ENCODE data around the gene ZBTB40.

DNA sequence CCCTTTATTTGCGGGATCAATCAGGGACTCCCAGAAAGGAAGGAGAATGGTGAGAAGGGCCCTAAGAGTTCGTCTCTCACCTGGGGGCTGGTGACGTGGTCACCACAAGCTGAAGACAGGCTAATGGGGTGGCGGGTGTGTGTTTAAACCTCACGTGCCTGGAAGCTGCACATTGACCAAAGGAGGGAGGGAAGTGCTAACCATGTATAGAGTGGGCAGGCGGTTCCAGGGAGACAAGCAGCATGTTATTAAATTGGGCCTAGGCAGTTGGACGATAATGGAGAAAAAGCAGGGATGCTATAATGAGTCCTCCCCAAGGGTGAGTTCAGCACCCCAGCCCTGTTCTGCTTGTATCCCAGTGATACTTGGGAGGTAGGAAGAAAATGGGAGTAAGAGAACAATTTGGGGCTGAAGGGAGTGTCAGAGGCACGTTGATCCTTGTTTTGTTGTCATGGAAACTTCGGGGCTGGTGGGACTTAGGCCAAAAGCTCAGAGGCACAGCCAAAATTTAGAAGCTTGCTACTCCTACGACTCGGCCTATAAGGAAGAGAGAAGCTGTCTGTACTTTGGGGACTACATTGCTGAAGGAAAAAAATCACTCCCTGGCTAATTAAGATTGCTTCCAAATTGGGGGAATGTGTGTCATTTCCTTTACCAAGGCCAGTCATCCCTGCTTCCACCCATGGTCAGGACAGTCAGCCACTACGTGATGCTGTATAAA lies 78.4 kb downstream of the ZBTB40 start:
- TF ChIP-seq, protein P1, sequence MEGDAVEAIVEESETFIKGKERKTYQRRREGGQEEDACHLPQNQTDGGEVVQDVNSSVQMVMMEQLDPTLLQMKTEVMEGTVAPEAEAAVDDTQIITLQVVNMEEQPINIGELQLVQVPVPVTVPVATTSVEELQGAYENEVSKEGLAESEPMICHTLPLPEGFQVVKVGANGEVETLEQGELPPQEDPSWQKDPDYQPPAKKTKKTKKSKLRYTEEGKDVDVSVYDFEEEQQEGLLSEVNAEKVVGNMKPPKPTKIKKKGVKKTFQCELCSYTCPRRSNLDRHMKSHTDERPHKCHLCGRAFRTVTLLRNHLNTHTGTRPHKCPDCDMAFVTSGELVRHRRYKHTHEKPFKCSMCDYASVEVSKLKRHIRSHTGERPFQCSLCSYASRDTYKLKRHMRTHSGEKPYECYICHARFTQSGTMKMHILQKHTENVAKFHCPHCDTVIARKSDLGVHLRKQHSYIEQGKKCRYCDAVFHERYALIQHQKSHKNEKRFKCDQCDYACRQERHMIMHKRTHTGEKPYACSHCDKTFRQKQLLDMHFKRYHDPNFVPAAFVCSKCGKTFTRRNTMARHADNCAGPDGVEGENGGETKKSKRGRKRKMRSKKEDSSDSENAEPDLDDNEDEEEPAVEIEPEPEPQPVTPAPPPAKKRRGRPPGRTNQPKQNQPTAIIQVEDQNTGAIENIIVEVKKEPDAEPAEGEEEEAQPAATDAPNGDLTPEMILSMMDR (IDR thresholded peaks at IDR 0.05; ENCODE audit: insufficient read depth, low read depth, low read length), result no peak
- TF ChIP-seq EZH2 (IDR thresholded peaks at IDR 0.05; ENCODE audit: insufficient read depth, low read length), result no peak

All from astrocyte (in vitro differentiated cells and primary cell).